ENCODE results near the gene TTC1.
A peak's percentile ranks its signal among the peaks of the same experiment; 100 is the strongest.

The TTC1 gene

GRCh38 chr5:160040471-160040835, 31.5 kb downstream of the TTC1 start:
- Histone ChIP-seq H3K4me1 (ENCODE audit: control insufficient read depth in 2 of 2, insufficient read depth in 1 of 2, low read depth in 1 of 2, low read length in 2 of 2) (peaks cover 0 to 19% of the 10 kb centered on the region in 2 donors), H3K23ac (ENCODE audit: low read depth, low read length, poor library complexity) (no peak overlapping the region), H2BK12ac (ENCODE audit: low read length) (no peak overlapping the region), H3K79me1 (ENCODE audit: low read depth, low read length) (no peaks in the 10 kb centered on the region), H2BK120ac (ENCODE audit: low read depth, low read length) (no peak overlapping the region), H2AK5ac (ENCODE audit: low read depth, low read length) (no peak overlapping the region), H3K27ac (replicated peaks; ENCODE audit: low read length) (no peak overlapping the region), H2BK15ac (ENCODE audit: low read length) (no peak overlapping the region), H3K14ac (ENCODE audit: low read length) (no peak overlapping the region), H3K9ac (ENCODE audit: low read depth, low read length, poor library complexity) (no peak overlapping the region), H3K4ac (ENCODE audit: low read length) (no peak overlapping the region), H3K36me3 (replicated peaks in 1 of 2; ENCODE audit: control insufficient read depth in 2 of 2, insufficient read depth in 2 of 2, low read length in 2 of 2) (peaks cover 5 to 81% of the 10 kb centered on the region in 2 donors), H3K4me3 (ENCODE audit: low read length in 2 of 2) (no peak overlapping the region), H2BK5ac (ENCODE audit: low read length) (no peak overlapping the region), H2AFZ (ENCODE audit: low read length) (no peak overlapping the region), H4K91ac (ENCODE audit: low read depth, low read length, poor library complexity) (no peak overlapping the region), H3K27me3 (ENCODE audit: control insufficient read depth in 3 of 3, insufficient read depth in 3 of 3, low read depth in 1 of 3, low read length in 3 of 3) (no peaks in the 10 kb centered on the region), H3K4me2 (ENCODE audit: insufficient read depth, low read length, poor library complexity, severe bottlenecking) (no peak overlapping the region), H4K8ac (ENCODE audit: low read depth, low read length) (no peak overlapping the region), H3K18ac (ENCODE audit: low read length) (no peak overlapping the region), H3K9me3 (replicated peaks in 1 of 2; ENCODE audit: control insufficient read depth in 2 of 2, insufficient read depth in 1 of 2, low read depth in 1 of 2, low read length in 2 of 2) (no peaks in the 10 kb centered on the region)
- no CpG with 5 or more reads among the region's 2 CpGs for WGBS, 2 donors (ENCODE audit: extremely low coverage in 2 of 2, insufficient read length in 2 of 2, insufficient replicate concordance in 1 of 2)
- no peak for DNase-seq (ENCODE audit: low spot score)

DNA sequence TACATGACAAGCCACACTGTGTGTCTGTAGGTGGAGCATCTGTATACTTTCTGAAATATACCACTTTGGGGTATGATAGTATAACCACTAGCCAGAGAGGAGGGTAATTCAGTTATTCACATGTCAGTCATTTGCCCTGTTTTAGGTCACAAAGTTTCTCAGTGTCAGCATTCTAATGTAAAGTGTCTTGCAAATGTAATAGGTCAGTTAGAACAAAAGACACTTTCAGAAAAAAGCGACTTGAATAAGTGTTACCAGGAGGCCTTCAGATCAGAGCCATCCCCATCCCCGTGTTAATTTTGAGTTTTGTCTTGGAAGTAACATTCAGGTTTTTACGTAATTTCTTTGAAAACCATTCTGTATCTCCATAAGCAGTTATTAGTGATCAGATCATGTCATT, 33.7 kb downstream of the TTC1 start:
- H3K18ac ChIP-seq (ENCODE audit: low read length), result no peak overlapping the region
- no peak overlapping the region for H3K4me3 ChIP-seq (ENCODE audit: low read length in 2 of 2)
- H2AFZ ChIP-seq (ENCODE audit: low read length), result no peak overlapping the region
- no peak overlapping the region for H3K23ac ChIP-seq (ENCODE audit: low read depth, low read length, poor library complexity)
- no peak overlapping the region for H2BK15ac ChIP-seq (ENCODE audit: low read length)
- no peak overlapping the region for H3K4ac ChIP-seq (ENCODE audit: low read length)
- H4K91ac ChIP-seq (ENCODE audit: low read depth, low read length, poor library complexity), result no peak overlapping the region
- H3K4me1 ChIP-seq (ENCODE audit: control insufficient read depth in 2 of 2, insufficient read depth in 1 of 2, low read depth in 1 of 2, low read length in 2 of 2), result peaks cover 0 to 19% of the 10 kb centered on the region in 2 donors
- H3K9me3 ChIP-seq (replicated peaks in 1 of 2; ENCODE audit: control insufficient read depth in 2 of 2, insufficient read depth in 1 of 2, low read depth in 1 of 2, low read length in 2 of 2), result peaks cover 0 to 2% of the 10 kb centered on the region in 2 donors
- no peak overlapping the region for H4K8ac ChIP-seq (ENCODE audit: low read depth, low read length)
- peaks cover 6 to 68% of the 10 kb centered on the region in 2 donors for H3K36me3 ChIP-seq (replicated peaks in 1 of 2; ENCODE audit: control insufficient read depth in 2 of 2, insufficient read depth in 2 of 2, low read length in 2 of 2)
- no peak overlapping the region for H3K27ac ChIP-seq (replicated peaks; ENCODE audit: low read length)
- H3K9ac ChIP-seq (ENCODE audit: low read depth, low read length, poor library complexity), result no peak overlapping the region
- H2BK12ac ChIP-seq (ENCODE audit: low read length), result no peak overlapping the region
- no peak overlapping the region for H2AK5ac ChIP-seq (ENCODE audit: low read depth, low read length)
- no peaks in the 10 kb centered on the region for H3K27me3 ChIP-seq (ENCODE audit: control insufficient read depth in 3 of 3, insufficient read depth in 3 of 3, low read depth in 1 of 3, low read length in 3 of 3)
- no peak overlapping the region for H3K4me2 ChIP-seq (ENCODE audit: insufficient read depth, low read length, poor library complexity, severe bottlenecking)
- no peak overlapping the region for H2BK5ac ChIP-seq (ENCODE audit: low read length)
- WGBS, 2 donors (ENCODE audit: extremely low coverage in 2 of 2, insufficient read length in 2 of 2, insufficient replicate concordance in 1 of 2), result no CpG with 5 or more reads among the region's 3 CpGs
- H3K79me1 ChIP-seq (ENCODE audit: low read depth, low read length), result no peaks in the 10 kb centered on the region
- no peak for DNase-seq (ENCODE audit: low spot score)
- H3K14ac ChIP-seq (ENCODE audit: low read length), result no peak overlapping the region
- no peak overlapping the region for H2BK120ac ChIP-seq (ENCODE audit: low read depth, low read length)

GRCh38 chr5:160044391-160044804, 35.5 kb downstream of the TTC1 start:
- H4K8ac ChIP-seq (ENCODE audit: low read depth, low read length), result no peak overlapping the region
- no peak overlapping the region for H3K9ac ChIP-seq (ENCODE audit: low read depth, low read length, poor library complexity)
- H3K4me1 ChIP-seq (ENCODE audit: control insufficient read depth in 2 of 2, insufficient read depth in 1 of 2, low read depth in 1 of 2, low read length in 2 of 2), result peaks cover 0 to 19% of the 10 kb centered on the region in 2 donors
- no peak overlapping the region for H3K14ac ChIP-seq (ENCODE audit: low read length)
- no peak overlapping the region for H2AK5ac ChIP-seq (ENCODE audit: low read depth, low read length)
- no peak overlapping the region for H4K91ac ChIP-seq (ENCODE audit: low read depth, low read length, poor library complexity)
- peaks cover 6 to 66% of the 10 kb centered on the region in 2 donors for H3K36me3 ChIP-seq (replicated peaks in 1 of 2; ENCODE audit: control insufficient read depth in 2 of 2, insufficient read depth in 2 of 2, low read length in 2 of 2)
- H2BK120ac ChIP-seq (ENCODE audit: low read depth, low read length), result no peak overlapping the region
- H3K27me3 ChIP-seq (ENCODE audit: control insufficient read depth in 3 of 3, insufficient read depth in 3 of 3, low read depth in 1 of 3, low read length in 3 of 3), result no peaks in the 10 kb centered on the region
- no peak overlapping the region for H3K27ac ChIP-seq (replicated peaks; ENCODE audit: low read length)
- no peak for DNase-seq (ENCODE audit: low spot score)
- no peak overlapping the region for H3K23ac ChIP-seq (ENCODE audit: low read depth, low read length, poor library complexity)
- H3K4me3 ChIP-seq (ENCODE audit: low read length in 2 of 2), result no peak overlapping the region
- H2BK5ac ChIP-seq (ENCODE audit: low read length), result no peak overlapping the region
- no peak overlapping the region for H2AFZ ChIP-seq (ENCODE audit: low read length)
- H3K4ac ChIP-seq (ENCODE audit: low read length), result no peak overlapping the region
- H3K9me3 ChIP-seq (replicated peaks in 1 of 2; ENCODE audit: control insufficient read depth in 2 of 2, insufficient read depth in 1 of 2, low read depth in 1 of 2, low read length in 2 of 2), result peaks cover 0 to 2% of the 10 kb centered on the region in 2 donors
- no peak overlapping the region for H3K18ac ChIP-seq (ENCODE audit: low read length)
- no peak overlapping the region for H2BK12ac ChIP-seq (ENCODE audit: low read length)
- H3K4me2 ChIP-seq (ENCODE audit: insufficient read depth, low read length, poor library complexity, severe bottlenecking), result no peak overlapping the region
- no peak overlapping the region for H2BK15ac ChIP-seq (ENCODE audit: low read length)
- no CpG with 5 or more reads among the region's 1 CpG for WGBS, 2 donors (ENCODE audit: extremely low coverage in 2 of 2, insufficient read length in 2 of 2, insufficient replicate concordance in 1 of 2)
- no peaks in the 10 kb centered on the region for H3K79me1 ChIP-seq (ENCODE audit: low read depth, low read length)

GRCh38 chr5:160044967-160045366, 36.0 kb downstream of the TTC1 start:
- no peak overlapping the region for H2BK120ac ChIP-seq (ENCODE audit: low read depth, low read length)
- no peak overlapping the region for H4K8ac ChIP-seq (ENCODE audit: low read depth, low read length)
- no peak overlapping the region for H3K14ac ChIP-seq (ENCODE audit: low read length)
- H3K4me2 ChIP-seq (ENCODE audit: insufficient read depth, low read length, poor library complexity, severe bottlenecking), result no peak overlapping the region
- no peak overlapping the region for H3K23ac ChIP-seq (ENCODE audit: low read depth, low read length, poor library complexity)
- no peak overlapping the region for H3K18ac ChIP-seq (ENCODE audit: low read length)
- no peak overlapping the region for H3K9ac ChIP-seq (ENCODE audit: low read depth, low read length, poor library complexity)
- H3K4me3 ChIP-seq (ENCODE audit: low read length in 2 of 2), result no peak overlapping the region
- no peak overlapping the region for H2BK12ac ChIP-seq (ENCODE audit: low read length)
- no peak overlapping the region for H2BK15ac ChIP-seq (ENCODE audit: low read length)
- H3K27ac ChIP-seq (replicated peaks; ENCODE audit: low read length), result no peak overlapping the region
- peak overlapping the region; percentile 56 for H2AFZ ChIP-seq (ENCODE audit: low read length)
- WGBS, 2 donors (ENCODE audit: extremely low coverage in 2 of 2, insufficient read length in 2 of 2, insufficient replicate concordance in 1 of 2), result no CpG with 5 or more reads among the region's 3 CpGs
- H3K4ac ChIP-seq (ENCODE audit: low read length), result no peak overlapping the region
- peaks cover 9 to 66% of the 10 kb centered on the region in 2 donors for H3K36me3 ChIP-seq (replicated peaks in 1 of 2; ENCODE audit: control insufficient read depth in 2 of 2, insufficient read depth in 2 of 2, low read length in 2 of 2)
- H3K79me1 ChIP-seq (ENCODE audit: low read depth, low read length), result no peaks in the 10 kb centered on the region
- no peak overlapping the region for H4K91ac ChIP-seq (ENCODE audit: low read depth, low read length, poor library complexity)
- no peaks in the 10 kb centered on the region for H3K27me3 ChIP-seq (ENCODE audit: control insufficient read depth in 3 of 3, insufficient read depth in 3 of 3, low read depth in 1 of 3, low read length in 3 of 3)
- H2BK5ac ChIP-seq (ENCODE audit: low read length), result no peak overlapping the region
- no peak overlapping the region for H2AK5ac ChIP-seq (ENCODE audit: low read depth, low read length)
- H3K4me1 ChIP-seq (ENCODE audit: control insufficient read depth in 2 of 2, insufficient read depth in 1 of 2, low read depth in 1 of 2, low read length in 2 of 2), result peaks cover 0 to 19% of the 10 kb centered on the region in 2 donors
- DNase-seq (ENCODE audit: low spot score), result no peak
- peaks cover 0 to 2% of the 10 kb centered on the region in 2 donors for H3K9me3 ChIP-seq (replicated peaks in 1 of 2; ENCODE audit: control insufficient read depth in 2 of 2, insufficient read depth in 1 of 2, low read depth in 1 of 2, low read length in 2 of 2)

Measured in neuronal stem cell (in vitro differentiated cells).